ENCODE measurements around the gene GALM. TPM values are rescaled to one million over a fixed set of nuclear protein-coding genes. Genes with fewer than 3 reads are reported as not detected.

The GALM gene
- total RNA-seq, 1 donor from 2014 or later, result 17.6 TPM

DNA sequence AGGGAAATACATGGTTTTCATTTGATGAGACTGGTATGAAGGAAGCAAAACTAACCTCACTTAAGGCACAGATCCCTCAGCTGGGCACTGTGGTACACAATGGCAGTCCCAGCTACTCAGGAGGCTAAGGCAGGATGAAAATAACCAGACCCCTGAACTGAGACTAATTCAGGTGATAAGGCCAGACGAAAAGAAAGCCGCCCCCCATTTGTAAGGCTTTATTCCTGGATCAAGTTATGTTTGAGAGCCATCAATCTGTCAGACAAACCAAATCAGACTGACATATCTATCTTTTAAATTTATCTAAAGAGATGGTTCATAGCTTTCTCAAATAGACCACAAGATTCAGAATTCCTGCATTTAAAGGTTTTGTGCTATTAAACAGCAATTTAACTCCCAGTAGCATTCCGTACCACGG lies 81.1 kb downstream of the GALM start:
- peaks cover 50% of the 10 kb centered on the region for H3K36me3 Mint-ChIP-seq
- no peak for TF ChIP-seq CTCF (IDR thresholded peaks at IDR 0.05; ENCODE audit: unreplicated experiment)

GRCh38 chr2:38747819-38748218 lies 81.9 kb downstream of the GALM start:
- Mint-ChIP-seq H3K4me1 (peaks cover 47% of the 10 kb centered on the region), H3K9me3 (no peaks in the 10 kb centered on the region), H3K27me3 (ENCODE audit: low read depth) (peaks cover 3% of the 10 kb centered on the region), H3K4me3 (peak overlapping the region; percentile 51), H3K27ac (peak overlapping the region; percentile 77), H3K36me3 (peaks cover 48% of the 10 kb centered on the region)
- TF ChIP-seq CTCF (IDR thresholded peaks at IDR 0.05; ENCODE audit: unreplicated experiment), result no peak
- no peak for DNase-seq (ENCODE audit: low spot score in 2 of 2, unreplicated experiment in 2 of 2)

More for the DNA sequence above, 81.1 kb downstream of the GALM start:
- Mint-ChIP-seq H3K27ac (peak overlapping the region; percentile 82), H3K27me3 (ENCODE audit: low read depth) (peaks cover 3% of the 10 kb centered on the region), H3K4me3 (no peak overlapping the region), H3K9me3 (no peaks in the 10 kb centered on the region), H3K4me1 (peaks cover 43% of the 10 kb centered on the region)
- DNase-seq (ENCODE audit: low spot score in 2 of 2, unreplicated experiment in 2 of 2), result no peak

DNA sequence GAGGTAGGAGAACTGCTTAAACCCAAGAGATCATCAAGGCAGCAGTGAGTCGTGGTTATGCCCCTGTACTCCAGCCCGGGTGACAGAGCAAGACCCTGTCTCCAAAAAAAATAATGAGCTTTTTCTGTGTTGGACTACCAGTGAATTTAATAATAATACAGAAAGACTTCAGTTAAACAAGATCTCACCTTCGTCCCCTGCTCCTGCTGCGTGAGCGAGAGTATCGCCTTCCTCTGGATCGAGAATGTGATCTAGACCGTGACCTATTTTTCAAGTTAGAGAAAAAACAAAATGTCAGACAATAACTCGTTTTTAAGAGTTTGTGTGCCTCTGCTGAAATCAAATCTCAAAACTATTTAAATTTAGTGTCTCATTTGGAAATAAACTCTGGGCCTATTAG lies 82.5 kb downstream of the GALM start:
- Mint-ChIP-seq H3K36me3 (peaks cover 48% of the 10 kb centered on the region), H3K4me3 (peak overlapping the region; percentile 51), H3K4me1 (peaks cover 47% of the 10 kb centered on the region), H3K9me3 (no peaks in the 10 kb centered on the region), H3K27ac (peak overlapping the region; percentile 77), H3K27me3 (ENCODE audit: low read depth) (peaks cover 3% of the 10 kb centered on the region)
- TF ChIP-seq CTCF (IDR thresholded peaks at IDR 0.05; ENCODE audit: unreplicated experiment), result no peak
- DNase-seq (ENCODE audit: low spot score in 2 of 2, unreplicated experiment in 2 of 2), result no peak

DNA sequence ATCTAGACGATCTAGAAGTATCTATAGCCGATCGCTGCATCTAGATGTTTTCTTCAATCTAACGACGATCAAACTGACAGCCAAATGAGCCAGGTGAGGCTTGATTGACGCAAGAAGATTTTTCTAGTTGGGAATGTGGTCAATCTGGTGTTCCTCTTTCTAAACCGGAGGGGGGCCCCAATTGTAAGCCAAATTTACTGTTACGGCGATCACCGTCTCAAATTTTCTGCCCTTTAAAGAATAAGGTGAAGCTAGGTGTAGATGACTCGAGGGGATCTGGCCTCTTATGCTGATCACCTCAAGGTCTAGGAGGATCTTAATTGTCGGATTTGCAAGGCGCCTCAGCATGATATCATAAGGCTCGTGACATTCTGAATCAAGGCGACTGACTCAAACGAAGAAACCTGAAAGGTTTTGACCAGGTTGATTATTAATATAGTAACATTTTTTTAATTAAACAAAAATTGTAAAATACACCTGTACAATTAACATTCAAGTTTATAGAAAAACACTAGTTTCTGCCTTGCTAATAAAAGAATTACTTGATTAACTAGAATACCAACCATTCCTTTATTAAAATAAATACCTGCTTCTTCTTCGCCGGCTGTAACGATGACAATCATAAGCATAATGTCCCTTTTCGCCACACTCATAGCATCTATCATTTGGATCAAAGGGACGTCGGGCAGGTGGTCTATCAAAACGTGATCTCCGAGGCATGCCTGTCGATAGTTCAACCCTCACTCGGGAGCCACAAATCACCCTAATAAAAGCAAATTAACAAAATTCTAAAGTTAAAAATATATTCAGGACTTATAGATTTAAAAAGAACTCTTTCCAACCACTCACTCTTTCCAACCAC lies 83.3 kb downstream of the GALM start:
- Mint-ChIP-seq H3K4me1 (peaks cover 47% of the 10 kb centered on the region), H3K9me3 (no peaks in the 10 kb centered on the region), H3K27me3 (ENCODE audit: low read depth) (peaks cover 3% of the 10 kb centered on the region), H3K4me3 (peak overlapping the region; percentile 99), H3K27ac (peak overlapping the region; percentile 73), H3K36me3 (peaks cover 42% of the 10 kb centered on the region)
- TF ChIP-seq CTCF (IDR thresholded peaks at IDR 0.05; ENCODE audit: unreplicated experiment), result no peak
- DNase-seq (ENCODE audit: low spot score in 2 of 2, unreplicated experiment in 2 of 2), result no peak

DNA sequence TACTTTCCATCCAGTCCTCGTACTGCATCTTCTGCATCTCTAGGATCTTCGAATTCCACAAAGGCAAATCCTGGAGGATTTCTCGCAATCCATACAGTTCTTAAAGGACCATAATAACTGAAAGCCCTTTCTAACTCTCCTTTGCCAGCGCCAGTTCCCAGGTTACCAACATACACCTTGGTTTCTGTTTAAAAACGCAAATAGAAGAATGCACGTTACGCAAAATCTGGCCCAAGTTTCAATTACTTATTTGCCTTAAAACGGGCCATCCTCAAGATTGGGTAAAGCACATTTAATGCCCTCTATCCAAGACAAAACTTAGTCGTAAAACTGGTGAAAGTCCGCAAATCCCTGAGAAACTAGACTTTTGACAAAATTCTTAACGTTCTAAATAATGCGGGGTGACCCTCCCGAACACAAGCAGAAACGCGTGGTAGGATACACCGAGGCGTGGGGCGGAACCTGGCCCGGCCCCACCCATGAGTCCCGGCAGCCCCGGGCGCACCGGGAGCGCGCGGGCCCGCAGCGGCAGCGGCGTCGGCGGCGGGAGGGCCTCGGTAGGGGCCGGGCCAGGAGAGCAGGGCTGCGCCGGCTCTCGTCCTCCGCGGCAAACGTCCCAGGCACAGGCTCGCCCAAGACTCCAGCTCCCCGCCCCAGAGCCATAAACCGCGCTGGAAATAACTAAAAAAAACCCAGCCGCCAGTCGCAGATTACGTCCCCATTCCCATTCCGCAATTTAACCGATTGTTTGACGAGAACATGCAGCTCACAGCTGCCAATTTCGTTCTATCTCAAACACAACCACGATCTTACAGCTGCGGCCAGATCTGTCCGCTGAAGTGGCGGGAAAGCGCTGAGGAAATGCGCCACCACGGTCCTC lies 84.3 kb downstream of the GALM start:
- DNase-seq (ENCODE audit: low spot score in 2 of 2, unreplicated experiment in 2 of 2), result peak in 1 of 2 experiments; percentile 29
- peak overlapping the region; percentile 99 for H3K4me3 Mint-ChIP-seq
- H3K27ac Mint-ChIP-seq, result peak overlapping the region; percentile 100
- no peak for TF ChIP-seq CTCF (IDR thresholded peaks at IDR 0.05; ENCODE audit: unreplicated experiment)
- peaks cover 47% of the 10 kb centered on the region for H3K4me1 Mint-ChIP-seq
- H3K27me3 Mint-ChIP-seq (ENCODE audit: low read depth), result peaks cover 3% of the 10 kb centered on the region
- H3K9me3 Mint-ChIP-seq, result no peaks in the 10 kb centered on the region
- peaks cover 33% of the 10 kb centered on the region for H3K36me3 Mint-ChIP-seq

Measured in mesothelial cell of epicardium (in vitro differentiated cells).